ENCODE measurements around the gene CYP4F8. TPM values are rescaled to one million over a fixed set of nuclear protein-coding genes. Genes with fewer than 3 reads are reported as not detected.

CYP4F8 gene, protein sequence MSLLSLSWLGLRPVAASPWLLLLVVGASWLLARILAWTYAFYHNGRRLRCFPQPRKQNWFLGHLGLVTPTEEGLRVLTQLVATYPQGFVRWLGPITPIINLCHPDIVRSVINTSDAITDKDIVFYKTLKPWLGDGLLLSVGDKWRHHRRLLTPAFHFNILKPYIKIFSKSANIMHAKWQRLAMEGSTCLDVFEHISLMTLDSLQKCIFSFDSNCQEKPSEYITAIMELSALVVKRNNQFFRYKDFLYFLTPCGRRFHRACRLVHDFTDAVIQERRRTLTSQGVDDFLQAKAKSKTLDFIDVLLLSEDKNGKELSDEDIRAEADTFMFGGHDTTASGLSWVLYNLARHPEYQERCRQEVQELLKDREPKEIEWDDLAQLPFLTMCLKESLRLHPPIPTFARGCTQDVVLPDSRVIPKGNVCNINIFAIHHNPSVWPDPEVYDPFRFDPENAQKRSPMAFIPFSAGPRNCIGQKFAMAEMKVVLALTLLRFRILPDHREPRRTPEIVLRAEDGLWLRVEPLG
- not detected in 2 replicates for polyA plus RNA-seq (2012; rRNA removed)
- polyA plus RNA-seq (2012; cell fraction: cytosol; rRNA removed): not detected in 2 replicates
- polyA plus RNA-seq (2012; cell fraction: nucleus; rRNA removed): not detected in 2 replicates

DNA sequence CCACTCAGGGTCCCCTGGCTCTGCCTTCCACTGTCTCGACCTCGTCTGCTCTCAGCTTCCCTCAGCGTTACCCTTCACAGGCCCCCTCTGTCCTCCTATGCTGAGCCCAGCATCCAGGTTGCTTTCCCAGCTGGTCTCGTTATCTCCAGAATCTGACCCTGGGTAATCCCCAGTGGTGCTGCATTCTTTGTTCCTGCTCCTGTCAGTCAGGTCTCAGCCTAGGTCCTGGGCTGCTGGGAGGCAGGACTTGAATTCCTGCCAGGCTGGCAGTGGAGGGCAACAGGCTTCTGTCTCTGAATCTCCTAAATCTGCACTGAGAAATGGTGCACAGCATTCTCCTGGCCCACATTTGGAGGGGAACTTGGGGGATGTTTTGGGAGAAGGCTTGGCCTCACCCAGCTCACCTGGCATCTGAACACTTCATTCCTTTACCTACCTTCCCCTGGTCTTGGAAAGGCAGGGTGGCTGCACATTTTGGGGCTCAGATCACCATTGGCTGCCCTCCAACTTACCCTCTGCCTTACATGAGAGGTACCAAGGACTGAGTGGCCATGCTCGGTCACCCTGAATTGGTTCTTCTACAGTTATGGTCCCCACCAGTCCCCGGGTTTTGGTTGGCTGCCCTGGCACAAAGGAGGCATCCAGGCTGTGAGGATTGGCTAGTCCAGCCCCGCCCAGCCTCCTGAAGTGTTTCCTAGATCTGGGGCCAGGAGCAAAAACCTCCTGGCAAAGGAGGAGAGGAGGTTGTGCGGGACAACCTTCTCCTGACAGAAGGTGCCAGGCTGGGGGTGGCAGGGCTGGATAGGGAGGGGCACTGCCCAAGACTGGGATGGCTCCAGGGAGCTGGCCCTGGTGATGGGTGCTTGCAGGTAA is at the start of gene CYP4F8:
Gene CYP4F8, plus strand, starts transcription at position 712 of the 873 bp plus-strand sequence. CDS start 399 bp downstream, outside the sequence.
- Histone ChIP-seq H3K79me2 (ENCODE audit: insufficient read depth) (no peaks in the 10 kb centered on the region), H3K9ac (no peak within 1 kb of the TSS), H3K27me3 (ENCODE audit: insufficient read depth) (peaks cover 16% of the 10 kb centered on the region; the same call in 1 of the 2 replicates), H3K27ac (ENCODE audit: low read depth in 2 of 2, low read length in 1 of 2) (no peak within 1 kb of the TSS), H3K36me3 (replicated peaks in 1 of 2; ENCODE audit: control insufficient read depth in 1 of 2, insufficient read depth in 2 of 2, low read length in 1 of 2) (no peaks in the 10 kb centered on the region), H3K9me2 (no peaks in the 10 kb centered on the region), H3K9me3 (no peaks in the 10 kb centered on the region), H4K20me1 (ENCODE audit: insufficient read depth) (no peaks in the 10 kb centered on the region), H3K4me3 (ENCODE audit: low read depth in 2 of 2, low read length in 1 of 2) (no peak within 1 kb of the TSS), H2AFZ (ENCODE audit: low read depth) (no peak within 1 kb of the TSS), H3K4me1 (ENCODE audit: control insufficient read depth in 1 of 2, insufficient read depth in 2 of 2, low read depth in 1 of 2, low read length in 1 of 2) (no peaks in the 10 kb centered on the region), H3F3A (replicated peaks; ENCODE audit: insufficient read depth) (no peaks in the 10 kb centered on the region), H3K4me2 (no peak within 1 kb of the TSS)
- WGBS (ENCODE audit: low lambda C conversion rate): 3% methylated on average over 8 of the region's 8 CpGs
- CTCF ChIA-PET: no interaction called here
- POLR2A ChIA-PET: no interaction called here
- no peak for TF ChIP-seq ELF1 (IDR thresholded peaks at IDR 0.05)
- TF ChIP-seq POLR2AphosphoS5 (IDR thresholded peaks at IDR 0.05; ENCODE audit: low read depth, low read length): no peak
- TF ChIP-seq MEF2A (IDR thresholded peaks at IDR 0.05; ENCODE audit: borderline replicate concordance, low read depth): no peak
- TF ChIP-seq, protein P1, sequence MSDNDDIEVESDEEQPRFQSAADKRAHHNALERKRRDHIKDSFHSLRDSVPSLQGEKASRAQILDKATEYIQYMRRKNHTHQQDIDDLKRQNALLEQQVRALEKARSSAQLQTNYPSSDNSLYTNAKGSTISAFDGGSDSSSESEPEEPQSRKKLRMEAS (IDR thresholded peaks at IDR 0.05; ENCODE audit: low read depth): no peak
- TF ChIP-seq, protein P2, sequence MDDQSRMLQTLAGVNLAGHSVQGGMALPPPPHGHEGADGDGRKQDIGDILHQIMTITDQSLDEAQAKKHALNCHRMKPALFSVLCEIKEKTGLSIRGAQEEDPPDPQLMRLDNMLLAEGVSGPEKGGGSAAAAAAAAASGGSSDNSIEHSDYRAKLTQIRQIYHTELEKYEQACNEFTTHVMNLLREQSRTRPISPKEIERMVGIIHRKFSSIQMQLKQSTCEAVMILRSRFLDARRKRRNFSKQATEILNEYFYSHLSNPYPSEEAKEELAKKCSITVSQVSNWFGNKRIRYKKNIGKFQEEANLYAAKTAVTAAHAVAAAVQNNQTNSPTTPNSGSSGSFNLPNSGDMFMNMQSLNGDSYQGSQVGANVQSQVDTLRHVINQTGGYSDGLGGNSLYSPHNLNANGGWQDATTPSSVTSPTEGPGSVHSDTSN (IDR thresholded peaks at IDR 0.05): no peak
- TF ChIP-seq, protein P3, sequence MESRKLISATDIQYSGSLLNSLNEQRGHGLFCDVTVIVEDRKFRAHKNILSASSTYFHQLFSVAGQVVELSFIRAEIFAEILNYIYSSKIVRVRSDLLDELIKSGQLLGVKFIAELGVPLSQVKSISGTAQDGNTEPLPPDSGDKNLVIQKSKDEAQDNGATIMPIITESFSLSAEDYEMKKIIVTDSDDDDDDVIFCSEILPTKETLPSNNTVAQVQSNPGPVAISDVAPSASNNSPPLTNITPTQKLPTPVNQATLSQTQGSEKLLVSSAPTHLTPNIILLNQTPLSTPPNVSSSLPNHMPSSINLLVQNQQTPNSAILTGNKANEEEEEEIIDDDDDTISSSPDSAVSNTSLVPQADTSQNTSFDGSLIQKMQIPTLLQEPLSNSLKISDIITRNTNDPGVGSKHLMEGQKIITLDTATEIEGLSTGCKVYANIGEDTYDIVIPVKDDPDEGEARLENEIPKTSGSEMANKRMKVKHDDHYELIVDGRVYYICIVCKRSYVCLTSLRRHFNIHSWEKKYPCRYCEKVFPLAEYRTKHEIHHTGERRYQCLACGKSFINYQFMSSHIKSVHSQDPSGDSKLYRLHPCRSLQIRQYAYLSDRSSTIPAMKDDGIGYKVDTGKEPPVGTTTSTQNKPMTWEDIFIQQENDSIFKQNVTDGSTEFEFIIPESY (IDR thresholded peaks at IDR 0.05; ENCODE audit: borderline replicate concordance, low read depth): no peak
- TF ChIP-seq RFX5 (IDR thresholded peaks at IDR 0.05; ENCODE audit: low read length): no peak
- no peak for TF ChIP-seq MXI1 (IDR thresholded peaks at IDR 0.05; ENCODE audit: low read depth, low read length)
- TF ChIP-seq RCOR1 (IDR thresholded peaks at IDR 0.05; ENCODE audit: low read length): no peak
- TF ChIP-seq FOXM1 (IDR thresholded peaks at IDR 0.05; ENCODE audit: low read depth): no peak
- no peak for DNase-seq

DNA sequence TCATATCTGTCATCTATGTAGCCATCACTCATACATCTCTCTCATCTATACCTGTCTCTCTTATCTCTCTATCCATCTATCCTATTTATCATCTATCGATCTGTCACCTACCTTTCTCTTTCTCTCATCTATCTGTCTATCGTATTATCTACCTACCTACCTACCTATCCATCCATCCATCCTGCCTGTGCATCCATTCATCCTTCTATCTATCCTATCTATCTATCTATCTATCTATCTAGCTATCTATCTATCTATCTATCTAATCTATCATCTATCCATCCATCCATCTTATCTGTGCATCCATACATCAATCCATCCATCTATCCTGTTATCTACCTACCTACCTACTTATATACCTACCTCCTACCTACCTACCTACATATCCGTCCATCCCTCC is 44.6 kb upstream of the CYP4F8 start:
- Histone ChIP-seq H3K4me1 (ENCODE audit: control insufficient read depth in 1 of 2, insufficient read depth in 2 of 2, low read depth in 1 of 2, low read length in 1 of 2) (no peaks in the 10 kb centered on the region), H3K9me3 (no peaks in the 10 kb centered on the region), H3F3A (replicated peaks; ENCODE audit: insufficient read depth) (no peaks in the 10 kb centered on the region), H3K9ac (no peak overlapping the region), H3K36me3 (replicated peaks in 1 of 2; ENCODE audit: control insufficient read depth in 1 of 2, insufficient read depth in 2 of 2, low read length in 1 of 2) (no peaks in the 10 kb centered on the region), H3K4me3 (ENCODE audit: low read depth in 2 of 2, low read length in 1 of 2) (no peak overlapping the region), H2AFZ (ENCODE audit: low read depth) (no peak overlapping the region), H3K4me2 (no peak overlapping the region), H4K20me1 (ENCODE audit: insufficient read depth) (no peaks in the 10 kb centered on the region), H3K79me2 (ENCODE audit: insufficient read depth) (no peaks in the 10 kb centered on the region), H3K9me2 (no peaks in the 10 kb centered on the region), H3K27ac (ENCODE audit: low read depth in 2 of 2, low read length in 1 of 2) (no peak overlapping the region), H3K27me3 (ENCODE audit: insufficient read depth) (peaks cover 18% of the 10 kb centered on the region; the same call in 1 of the 2 replicates)
- 10% methylated on average over 3 of the region's 3 CpGs for WGBS (ENCODE audit: low lambda C conversion rate)
- ChIA-PET CTCF (no interaction called here), POLR2A (no interaction called here)
- DNase-seq: no peak
- TF ChIP-seq MEF2A (IDR thresholded peaks at IDR 0.05; ENCODE audit: borderline replicate concordance, low read depth): no peak
- no peak for TF ChIP-seq RCOR1 (IDR thresholded peaks at IDR 0.05; ENCODE audit: low read length)
- TF ChIP-seq, protein P4, sequence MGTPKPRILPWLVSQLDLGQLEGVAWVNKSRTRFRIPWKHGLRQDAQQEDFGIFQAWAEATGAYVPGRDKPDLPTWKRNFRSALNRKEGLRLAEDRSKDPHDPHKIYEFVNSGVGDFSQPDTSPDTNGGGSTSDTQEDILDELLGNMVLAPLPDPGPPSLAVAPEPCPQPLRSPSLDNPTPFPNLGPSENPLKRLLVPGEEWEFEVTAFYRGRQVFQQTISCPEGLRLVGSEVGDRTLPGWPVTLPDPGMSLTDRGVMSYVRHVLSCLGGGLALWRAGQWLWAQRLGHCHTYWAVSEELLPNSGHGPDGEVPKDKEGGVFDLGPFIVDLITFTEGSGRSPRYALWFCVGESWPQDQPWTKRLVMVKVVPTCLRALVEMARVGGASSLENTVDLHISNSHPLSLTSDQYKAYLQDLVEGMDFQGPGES (IDR thresholded peaks at IDR 0.05; ENCODE audit: low read depth, low read length): no peak
- TF ChIP-seq TAF1 (IDR thresholded peaks at IDR 0.05; ENCODE audit: borderline replicate concordance, low read depth, low read length): no peak
- no peak for TF ChIP-seq TEAD4 (IDR thresholded peaks at IDR 0.05; ENCODE audit: borderline replicate concordance, insufficient read depth)
- TF ChIP-seq FOXJ3 (CRISPR knock-in tag; IDR thresholded peaks at IDR 0.05): no peak
- no peak for TF ChIP-seq POLR2AphosphoS5 (IDR thresholded peaks at IDR 0.05; ENCODE audit: low read depth, low read length)
- TF ChIP-seq GATA2 (CRISPR knock-in tag; IDR thresholded peaks at IDR 0.05): no peak
- TF ChIP-seq, protein P1 (IDR thresholded peaks at IDR 0.05; ENCODE audit: low read depth): no peak
- TF ChIP-seq MXI1 (IDR thresholded peaks at IDR 0.05; ENCODE audit: low read depth, low read length): no peak
- TF ChIP-seq, protein P5, sequence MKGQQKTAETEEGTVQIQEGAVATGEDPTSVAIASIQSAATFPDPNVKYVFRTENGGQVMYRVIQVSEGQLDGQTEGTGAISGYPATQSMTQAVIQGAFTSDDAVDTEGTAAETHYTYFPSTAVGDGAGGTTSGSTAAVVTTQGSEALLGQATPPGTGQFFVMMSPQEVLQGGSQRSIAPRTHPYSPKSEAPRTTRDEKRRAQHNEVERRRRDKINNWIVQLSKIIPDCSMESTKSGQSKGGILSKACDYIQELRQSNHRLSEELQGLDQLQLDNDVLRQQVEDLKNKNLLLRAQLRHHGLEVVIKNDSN (IDR thresholded peaks at IDR 0.05; ENCODE audit: borderline replicate concordance, low read depth): no peak
- no peak for TF ChIP-seq GABPA (IDR thresholded peaks at IDR 0.05; ENCODE audit: low read depth)
- TF ChIP-seq RFX5 (IDR thresholded peaks at IDR 0.05; ENCODE audit: low read length): no peak
- TF ChIP-seq JUND (IDR thresholded peaks at IDR 0.05): no peak

All from SK-N-SH (cell line).